HG03045 (cell line): ENCODE data around the gene HNRNPDL.
A peak's percentile ranks its signal among the peaks of the same experiment; 100 is the strongest.
"Not testable (repeated sequence)": the region's sequence is repeated elsewhere in the genome, so short reads cannot be mapped to it uniquely, and the experiment has no call there.

Experiments used
- ATAC-seq: cut with Tn5 transposase; IDR thresholded peaks from one replicate; pipeline ENCODE4 v1.9.1; 2021; ENCODE audit warnings: mild to moderate bottlenecking, moderate library complexity; ENCODE audit not compliant: unreplicated experiment

HNRNPDL gene

DNA sequence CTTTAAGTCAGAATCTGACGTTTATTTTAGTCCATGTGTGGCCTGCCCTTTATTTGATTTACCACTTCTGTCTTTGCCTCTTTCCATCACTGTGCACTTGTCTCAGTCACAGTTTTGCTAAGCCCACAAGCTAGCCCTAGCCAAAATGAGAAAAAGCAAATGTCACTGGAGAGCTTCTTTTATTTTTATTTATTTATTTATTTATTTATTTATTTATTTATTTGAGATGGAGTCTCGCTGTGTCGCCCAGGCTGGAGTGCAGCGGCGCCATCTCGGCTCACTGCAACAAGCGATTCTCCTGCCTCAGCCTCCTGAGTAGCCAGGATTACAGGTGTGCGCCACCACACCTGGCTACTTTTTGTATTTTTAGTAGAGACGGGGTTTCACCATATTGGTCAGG lies 40.2 kb downstream of the HNRNPDL start:
- not testable (repeated sequence) for ATAC-seq

DNA sequence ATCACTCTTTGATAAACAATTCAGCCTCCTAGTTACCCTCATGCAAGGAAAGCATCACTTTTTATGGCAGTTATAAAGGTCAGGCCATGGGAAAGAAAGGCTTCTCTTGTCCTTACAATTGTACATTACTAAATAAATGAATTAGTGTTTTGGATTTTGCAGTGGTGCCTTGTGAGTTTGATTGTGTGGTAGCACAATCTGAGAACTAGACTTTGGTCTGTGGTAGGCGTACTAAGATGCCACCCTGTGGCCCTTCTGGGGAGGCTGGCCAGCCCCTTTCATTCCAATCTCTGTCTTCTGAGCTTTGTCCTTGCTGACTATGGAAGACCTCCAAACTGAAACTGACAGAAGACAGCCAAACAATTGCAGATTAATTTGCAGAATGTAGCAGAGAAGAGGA lies 41.9 kb downstream of the HNRNPDL start:
- ATAC-seq: no peak

DNA sequence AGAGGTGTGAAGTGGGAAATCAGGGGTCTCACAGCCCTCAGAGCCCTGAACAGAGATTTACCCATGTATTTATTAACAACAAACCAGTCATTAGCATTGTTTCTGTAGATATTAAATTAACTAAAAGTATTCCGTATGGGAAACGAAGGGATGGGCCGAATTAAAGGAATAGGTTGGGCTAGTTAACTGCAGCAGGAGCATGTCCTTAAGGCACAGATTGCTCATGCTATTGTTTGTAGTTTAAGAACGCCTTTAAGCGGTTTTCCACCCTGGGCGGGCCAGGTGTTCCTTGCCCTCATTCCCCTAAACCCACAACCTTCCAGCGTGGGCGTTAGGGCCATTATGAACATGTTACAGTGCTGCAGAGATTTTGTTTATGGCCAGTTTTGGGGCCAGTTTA lies 44.0 kb downstream of the HNRNPDL start:
- ATAC-seq: not testable (repeated sequence)

DNA sequence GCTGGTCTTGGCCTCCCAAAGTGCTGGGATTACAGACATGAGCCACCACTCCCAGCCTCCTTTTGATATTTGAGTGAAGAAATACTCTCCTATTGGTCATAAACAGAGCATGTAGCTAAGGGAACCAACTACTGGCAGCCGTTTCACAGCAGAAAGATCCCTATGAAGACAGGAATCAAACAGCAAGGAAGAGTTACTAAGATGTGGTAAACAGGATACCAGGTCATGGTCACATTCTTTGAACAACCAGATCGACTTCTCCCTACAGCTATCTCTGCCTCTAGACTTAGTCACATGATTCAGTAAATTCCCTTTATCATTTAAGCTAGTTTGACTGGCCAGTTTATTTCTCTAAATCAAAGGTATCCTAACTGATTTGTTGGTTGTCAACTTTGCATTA lies 47.5 kb downstream of the HNRNPDL start:
- no peak for ATAC-seq

DNA sequence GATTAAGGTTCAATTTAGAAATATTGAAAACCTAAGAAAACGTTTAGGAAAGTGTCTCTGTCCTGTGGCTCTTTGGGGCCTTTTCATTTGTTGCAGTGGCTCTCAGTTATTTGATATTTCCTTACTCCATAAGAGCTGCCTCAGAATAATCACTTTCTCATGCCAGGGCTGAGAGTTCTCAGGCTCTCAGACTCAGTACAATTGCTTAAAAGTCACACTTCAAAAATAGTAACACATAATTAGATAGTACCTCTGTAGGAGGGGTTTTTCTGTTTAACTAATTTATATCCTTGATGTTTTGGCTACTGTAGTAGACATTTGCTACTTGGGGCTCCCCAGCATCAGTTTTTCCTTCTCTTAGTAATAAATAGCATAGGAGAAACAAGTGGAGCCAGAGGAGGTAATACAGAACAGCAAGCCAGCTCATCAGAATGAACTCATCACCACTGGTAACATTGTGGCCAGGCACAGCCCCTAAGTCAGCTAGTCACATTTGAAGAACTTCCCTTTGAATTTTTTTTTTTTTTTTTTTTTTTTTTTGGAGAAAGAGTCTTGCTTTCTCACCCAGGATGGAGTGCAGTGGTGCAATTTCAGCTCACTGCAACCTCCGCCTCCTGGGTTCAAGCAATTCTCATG lies 48.5 kb downstream of the HNRNPDL start:
- ATAC-seq: no peak

DNA sequence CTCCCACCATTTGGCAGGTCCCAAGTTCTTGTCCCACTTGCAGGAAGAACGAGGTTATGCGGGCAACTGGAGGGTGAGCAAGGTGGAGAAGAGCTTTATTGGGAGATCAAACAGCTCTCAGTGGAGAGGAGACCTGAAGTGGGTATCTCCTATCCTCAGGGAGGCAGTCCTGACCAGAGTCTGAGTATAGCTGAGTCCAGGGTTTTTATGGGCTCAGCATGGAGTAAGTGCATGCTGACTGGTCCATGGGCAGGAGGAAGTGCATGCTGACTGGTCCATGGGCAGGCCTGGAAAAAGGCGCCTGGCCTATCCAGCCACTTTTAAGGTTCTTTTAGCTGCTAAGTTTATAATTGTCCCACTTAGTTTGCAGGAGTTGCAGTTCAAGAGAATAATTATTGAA lies 49.0 kb downstream of the HNRNPDL start:
- no peak for ATAC-seq

DNA sequence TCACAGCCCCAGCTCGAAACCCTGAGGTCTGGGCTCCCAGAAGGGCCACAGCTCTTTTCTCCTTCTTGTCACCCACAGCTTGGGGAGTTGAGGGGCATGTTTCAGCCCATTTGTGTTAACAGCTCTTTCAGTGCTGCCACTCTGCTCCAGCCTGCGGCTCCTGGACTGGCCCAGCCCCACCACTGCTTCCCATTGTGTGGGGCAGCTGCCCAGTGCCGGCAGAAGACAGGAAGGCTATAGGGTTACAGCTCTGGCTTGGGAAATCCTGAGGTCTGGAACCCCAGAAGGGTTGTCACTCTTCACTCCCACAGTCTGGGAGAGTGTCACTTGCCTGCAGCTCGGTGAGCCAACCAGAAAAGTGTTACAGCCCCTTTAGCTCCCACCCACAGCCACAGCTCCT lies 49.4 kb downstream of the HNRNPDL start:
- no peak for ATAC-seq

DNA sequence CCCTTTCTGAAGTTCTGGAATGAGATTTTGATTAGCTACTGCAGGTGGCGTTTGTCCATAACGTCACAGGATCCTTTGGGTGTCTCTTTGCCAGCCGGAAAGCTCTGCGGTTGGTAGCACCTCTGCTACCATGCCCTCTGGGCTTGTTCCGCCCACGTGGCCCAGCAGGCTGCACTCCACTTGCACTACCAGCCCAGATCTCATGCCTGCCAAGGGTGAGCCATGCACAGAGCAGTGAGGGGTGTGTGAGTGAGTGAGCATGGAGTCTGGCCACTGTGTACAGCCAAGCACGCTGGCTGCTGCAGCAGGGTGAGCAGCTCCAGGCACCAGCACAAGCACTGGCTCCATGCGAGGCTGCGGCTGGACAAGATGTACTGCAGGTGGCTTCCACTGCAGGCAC lies 49.9 kb downstream of the HNRNPDL start:
- no peak for ATAC-seq

DNA sequence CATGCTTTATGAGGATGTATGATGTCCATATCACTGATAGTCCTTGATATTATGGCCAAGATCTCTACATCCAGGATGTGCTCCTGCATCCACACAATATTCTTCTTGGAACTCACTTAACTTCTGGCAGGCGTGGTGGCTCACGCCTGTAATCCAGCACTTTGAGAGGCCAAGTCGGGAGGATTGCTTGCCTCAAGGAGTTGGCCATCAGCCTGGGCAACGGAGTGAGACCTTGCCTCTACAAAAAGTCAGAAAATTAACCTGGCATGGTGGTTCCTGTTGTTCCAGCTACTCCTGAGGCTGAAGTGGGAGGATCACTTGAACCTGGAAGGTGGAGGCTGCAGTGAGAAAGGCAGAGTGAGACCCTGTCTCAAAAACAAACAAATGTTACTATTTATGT lies 54.2 kb downstream of the HNRNPDL start:
- ATAC-seq: no peak

DNA sequence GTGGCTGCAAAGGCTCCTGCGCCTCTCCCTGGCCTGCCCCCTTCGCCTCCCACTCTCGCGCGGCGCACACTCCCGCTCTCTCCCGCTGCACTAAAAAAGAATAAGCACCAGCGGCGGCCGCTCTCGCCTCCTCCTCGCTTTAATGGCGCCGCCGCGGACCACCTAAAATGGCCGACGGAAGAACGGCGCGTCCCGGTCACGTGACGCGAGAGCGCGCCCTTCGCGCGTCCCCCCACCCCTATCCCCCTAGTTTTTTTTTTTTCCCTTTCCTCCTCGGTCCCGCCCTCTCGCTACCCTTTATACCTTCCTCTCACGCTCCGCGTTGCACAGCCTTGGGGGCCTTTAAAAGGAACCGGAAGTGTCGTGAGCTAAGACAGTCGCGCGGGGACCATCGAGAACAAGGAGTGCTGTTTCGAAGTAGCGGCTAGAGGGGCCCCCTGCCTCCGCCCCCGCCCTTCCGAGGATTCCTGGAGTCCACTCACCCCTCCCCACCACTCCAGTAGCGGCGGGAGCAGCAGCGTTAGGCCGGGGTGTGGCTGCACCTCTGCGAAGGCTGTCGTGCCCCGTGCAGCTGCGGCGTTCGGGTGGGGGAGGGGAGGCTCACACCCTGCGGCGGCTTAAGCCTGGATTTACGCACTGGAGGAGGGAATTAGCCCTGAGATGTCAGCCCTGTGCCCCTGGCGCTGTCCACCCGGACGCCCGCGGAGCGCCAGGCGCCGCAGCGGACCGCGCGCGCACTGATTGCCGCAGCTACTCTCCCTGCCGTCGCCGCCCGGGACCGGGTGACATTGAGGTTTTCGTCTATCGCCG lies 56.2 kb downstream of the HNRNPDL start, which contains the start of gene HNRNPD:
Gene HNRNPD (minus strand): TSS at position 176 of the 810 bp plus-strand sequence. CDS start 313 bp downstream, outside the sequence.
- ATAC-seq: peak; percentile 97

DNA sequence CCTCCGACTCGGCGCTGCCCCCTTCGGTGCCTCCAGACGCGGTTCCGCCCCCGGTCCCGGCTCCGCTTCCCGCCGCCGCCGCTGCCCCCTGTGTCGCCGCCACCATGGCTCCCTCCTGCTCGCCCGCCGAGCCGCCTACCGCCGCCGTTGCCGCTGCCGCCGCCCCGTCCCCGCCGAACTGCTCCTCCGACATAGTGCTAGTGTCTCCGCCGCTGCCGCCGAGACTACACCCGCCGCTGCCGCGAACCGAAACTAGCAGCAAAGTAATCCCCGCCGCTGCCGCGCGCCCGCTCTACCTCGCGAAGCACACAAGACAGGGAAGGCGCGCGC lies 56.8 kb downstream of the HNRNPDL start:
- ATAC-seq: peak; percentile 22
